ENCODE measurements around the gene ZNF14. TPM values are rescaled to one million over a fixed set of nuclear protein-coding genes. Genes with fewer than 3 reads are reported as not detected.

The ZNF14 gene
- total RNA-seq, 3 donors from 2014 or later: 7.0 to 22.7 (median 14.7) TPM

- Histone ChIP-seq H3K36me3 (no peaks in the 10 kb centered on the region), H3K27ac (no peak overlapping the region), H3K4me1 (no peaks in the 10 kb centered on the region), H3K9me3 (no peaks in the 10 kb centered on the region), H3K27me3 (no peaks in the 10 kb centered on the region), H3K4me3 (no peak overlapping the region)
- TF ChIP-seq POLR2A (IDR thresholded peaks at IDR 0.05) (no peak), POLR2AphosphoS5 (IDR thresholded peaks at IDR 0.05) (no peak)
- TF ChIP-seq, protein P1, sequence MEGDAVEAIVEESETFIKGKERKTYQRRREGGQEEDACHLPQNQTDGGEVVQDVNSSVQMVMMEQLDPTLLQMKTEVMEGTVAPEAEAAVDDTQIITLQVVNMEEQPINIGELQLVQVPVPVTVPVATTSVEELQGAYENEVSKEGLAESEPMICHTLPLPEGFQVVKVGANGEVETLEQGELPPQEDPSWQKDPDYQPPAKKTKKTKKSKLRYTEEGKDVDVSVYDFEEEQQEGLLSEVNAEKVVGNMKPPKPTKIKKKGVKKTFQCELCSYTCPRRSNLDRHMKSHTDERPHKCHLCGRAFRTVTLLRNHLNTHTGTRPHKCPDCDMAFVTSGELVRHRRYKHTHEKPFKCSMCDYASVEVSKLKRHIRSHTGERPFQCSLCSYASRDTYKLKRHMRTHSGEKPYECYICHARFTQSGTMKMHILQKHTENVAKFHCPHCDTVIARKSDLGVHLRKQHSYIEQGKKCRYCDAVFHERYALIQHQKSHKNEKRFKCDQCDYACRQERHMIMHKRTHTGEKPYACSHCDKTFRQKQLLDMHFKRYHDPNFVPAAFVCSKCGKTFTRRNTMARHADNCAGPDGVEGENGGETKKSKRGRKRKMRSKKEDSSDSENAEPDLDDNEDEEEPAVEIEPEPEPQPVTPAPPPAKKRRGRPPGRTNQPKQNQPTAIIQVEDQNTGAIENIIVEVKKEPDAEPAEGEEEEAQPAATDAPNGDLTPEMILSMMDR (IDR thresholded peaks at IDR 0.05): no peak
- intact Hi-C loops (cut with DNase I; ENCODE audit: low total_unique reads): no loop called here
- no peak for DNase-seq (ENCODE audit: low spot score in 2 of 2)
Measured at GRCh38 chr19:19752760-19753403, 20.0 kb upstream of the ZNF14 start.

- no peak overlapping the region for H3K27ac ChIP-seq
- H3K4me1 ChIP-seq: no peaks in the 10 kb centered on the region
- DNase-seq (ENCODE audit: low spot score in 2 of 2): no peak
- H3K27me3 ChIP-seq: no peaks in the 10 kb centered on the region
- H3K9me3 ChIP-seq: no peaks in the 10 kb centered on the region
- intact Hi-C loops (cut with DNase I; ENCODE audit: low total_unique reads): no loop called here
- no peak for TF ChIP-seq POLR2A (IDR thresholded peaks at IDR 0.05)
- TF ChIP-seq, protein P1 (IDR thresholded peaks at IDR 0.05): no peak
- no peak for TF ChIP-seq POLR2AphosphoS5 (IDR thresholded peaks at IDR 0.05)
- no peaks in the 10 kb centered on the region for H3K36me3 ChIP-seq
- H3K4me3 ChIP-seq: no peak overlapping the region
Measured at GRCh38 chr19:19751846-19752245, 18.9 kb upstream of the ZNF14 start.

- H3K4me3 ChIP-seq: no peak overlapping the region
- no peaks in the 10 kb centered on the region for H3K9me3 ChIP-seq
- no peaks in the 10 kb centered on the region for H3K36me3 ChIP-seq
- H3K27me3 ChIP-seq: no peaks in the 10 kb centered on the region
- TF ChIP-seq, protein P1 (IDR thresholded peaks at IDR 0.05): no peak
- TF ChIP-seq POLR2A (IDR thresholded peaks at IDR 0.05) (no peak), POLR2AphosphoS5 (IDR thresholded peaks at IDR 0.05) (no peak)
- intact Hi-C loops (cut with DNase I; ENCODE audit: low total_unique reads): no loop called here
- no peak overlapping the region for H3K27ac ChIP-seq
- no peaks in the 10 kb centered on the region for H3K4me1 ChIP-seq
- DNase-seq (ENCODE audit: low spot score in 2 of 2): no peak
Measured at GRCh38 chr19:19750842-19751790, 18.2 kb upstream of the ZNF14 start.

DNA sequence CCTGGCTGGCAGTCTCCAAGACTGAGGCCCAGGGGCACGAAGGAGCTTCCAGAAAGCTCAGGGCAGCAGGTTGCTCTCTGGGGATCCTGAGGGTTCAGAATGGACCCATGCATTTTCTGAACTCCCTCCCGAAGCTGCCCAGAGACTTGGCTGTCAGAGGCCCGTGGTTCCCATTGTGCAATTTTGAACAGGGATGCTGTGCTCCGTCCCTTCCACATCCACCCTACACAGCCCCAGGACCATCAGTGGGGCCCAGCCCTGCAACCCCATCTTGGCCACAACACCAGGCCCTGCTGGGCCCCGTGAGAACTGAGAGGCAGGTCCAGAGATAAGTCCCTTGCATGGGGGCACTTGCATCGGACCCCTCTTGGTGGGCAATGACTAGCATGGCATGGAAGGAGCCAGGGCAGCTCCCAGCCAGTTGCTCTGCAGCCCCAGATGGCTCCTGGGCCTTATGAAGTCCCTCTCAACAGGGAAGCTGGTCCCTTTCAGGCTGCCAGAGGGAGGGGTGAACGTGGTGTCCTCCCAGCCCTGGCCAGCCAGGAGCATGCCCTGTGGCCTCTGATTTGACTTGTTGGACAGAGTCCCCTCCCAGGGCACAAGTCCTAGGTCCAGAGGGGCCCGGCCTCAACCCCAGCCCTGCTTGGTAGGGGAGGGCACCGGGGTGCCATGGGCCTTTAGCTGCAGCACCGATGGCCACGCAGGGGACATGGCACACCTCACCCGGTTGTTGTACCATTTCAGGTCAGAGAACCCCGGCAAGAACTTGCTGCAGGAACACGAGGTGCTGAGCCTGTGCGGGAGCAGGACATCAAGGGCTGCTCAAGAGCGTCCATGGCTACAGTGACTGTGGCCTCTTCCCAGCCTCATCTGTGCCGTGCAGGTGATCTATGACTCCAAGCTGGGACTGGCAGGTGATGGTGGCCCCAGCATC, 17.3 kb upstream of the ZNF14 start:
- no peak overlapping the region for H3K4me3 ChIP-seq
- no peak overlapping the region for H3K27ac ChIP-seq
- TF ChIP-seq, protein P1 (IDR thresholded peaks at IDR 0.05): no peak
- TF ChIP-seq POLR2AphosphoS5 (IDR thresholded peaks at IDR 0.05) (no peak), POLR2A (IDR thresholded peaks at IDR 0.05) (no peak)
- DNase-seq (ENCODE audit: low spot score in 2 of 2): peak in 1 of 2 donors; percentile 48
- H3K27me3 ChIP-seq: no peaks in the 10 kb centered on the region
- intact Hi-C loops (cut with DNase I; ENCODE audit: low total_unique reads): no loop called here
- H3K36me3 ChIP-seq: no peaks in the 10 kb centered on the region
- H3K4me1 ChIP-seq: no peaks in the 10 kb centered on the region
- H3K9me3 ChIP-seq: no peaks in the 10 kb centered on the region

All from breast epithelium (tissue), 4 donors.